Spleen (tissue), 7 donors: Measurements from ENCODE around the gene MYEOV.

Experiments used
- POLR2A ChIP-seq, 3 donors: fragments of 450-650 bp; IDR thresholded peaks; one replicate each; pipeline ENCODE4 v1.5.1; 2017; ENCODE audit warnings: antibody characterized with exemption in 3 of 3, mild to moderate bottlenecking in 1 of 3
- POLR2AphosphoS5 ChIP-seq, 3 donors: sonication (generic); formaldehyde crosslinking; IDR thresholded peaks; one replicate each; pipeline ENCODE4 v1.5.1; 2017; ENCODE audit warnings: antibody characterized with exemption in 3 of 3
- TF ChIP-seq, protein P1 (sequence below), 11 experiments: fragments of 200-600 bp in 7 of 11; fragments of 450-650 bp in 4 of 11; sonication (generic) in 4 of 11; IDR thresholded peaks in 8 of 11; conservative IDR thresholded peaks in 3 of 11; 1 replicate in 7 of 11; 2 replicates in 4 of 11; pipeline versions ENCODE4 v1.4.0 to v1.8.0; 2016 to 2021; ENCODE audit warnings: antibody characterized with exemption in 11 of 11, inconsistent platforms in 4 of 11, mild to moderate bottlenecking in 1 of 11
- donor health status: DM: no; HTN: no; CAD: no; lungs with moderate emphysema.
- donor health status: DM: no; HTN: no; CAD: no.
- donor health status: DM: no; HTN: no; CAD: no.

DNA sequence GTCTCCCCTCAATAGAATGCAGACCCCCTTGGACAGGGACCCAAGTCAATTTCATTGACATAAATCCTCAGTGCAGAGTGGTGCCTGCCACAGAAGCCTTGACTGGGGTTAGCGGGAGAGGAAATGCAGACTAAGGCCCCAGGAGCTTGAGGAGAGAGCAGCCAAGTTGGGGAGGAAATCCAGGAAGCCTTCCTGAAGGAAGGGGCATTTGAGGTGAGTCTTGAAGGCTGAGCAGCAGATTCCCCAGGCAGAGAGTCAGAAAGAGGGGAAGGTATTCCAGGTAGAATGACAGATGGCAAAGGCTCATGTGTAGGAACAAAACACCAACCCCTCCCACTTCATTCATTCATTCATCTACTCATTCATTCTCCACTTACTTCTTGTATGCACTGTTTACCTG is 10.3 kb downstream of the MYEOV start:
- TF ChIP-seq, protein P1, sequence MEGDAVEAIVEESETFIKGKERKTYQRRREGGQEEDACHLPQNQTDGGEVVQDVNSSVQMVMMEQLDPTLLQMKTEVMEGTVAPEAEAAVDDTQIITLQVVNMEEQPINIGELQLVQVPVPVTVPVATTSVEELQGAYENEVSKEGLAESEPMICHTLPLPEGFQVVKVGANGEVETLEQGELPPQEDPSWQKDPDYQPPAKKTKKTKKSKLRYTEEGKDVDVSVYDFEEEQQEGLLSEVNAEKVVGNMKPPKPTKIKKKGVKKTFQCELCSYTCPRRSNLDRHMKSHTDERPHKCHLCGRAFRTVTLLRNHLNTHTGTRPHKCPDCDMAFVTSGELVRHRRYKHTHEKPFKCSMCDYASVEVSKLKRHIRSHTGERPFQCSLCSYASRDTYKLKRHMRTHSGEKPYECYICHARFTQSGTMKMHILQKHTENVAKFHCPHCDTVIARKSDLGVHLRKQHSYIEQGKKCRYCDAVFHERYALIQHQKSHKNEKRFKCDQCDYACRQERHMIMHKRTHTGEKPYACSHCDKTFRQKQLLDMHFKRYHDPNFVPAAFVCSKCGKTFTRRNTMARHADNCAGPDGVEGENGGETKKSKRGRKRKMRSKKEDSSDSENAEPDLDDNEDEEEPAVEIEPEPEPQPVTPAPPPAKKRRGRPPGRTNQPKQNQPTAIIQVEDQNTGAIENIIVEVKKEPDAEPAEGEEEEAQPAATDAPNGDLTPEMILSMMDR (IDR thresholded peaks at IDR 0.05 in 8 of 11, conservative IDR thresholded peaks at IDR 0.05 in 3 of 11), result no peak
- TF ChIP-seq POLR2A (IDR thresholded peaks at IDR 0.05) (no peak), POLR2AphosphoS5 (IDR thresholded peaks at IDR 0.05) (no peak)
